Neural cell (in vitro differentiated cells): ENCODE results near the gene KATNA1.

Experiments used
- CTCF ChIP-seq: fragments of 450-650 bp; IDR thresholded peaks from 2 replicates; pipeline ENCODE4 v1.5.1; 2014; ENCODE audit warnings: antibody characterized with exemption, mild to moderate bottlenecking, moderate library complexity; ENCODE audit not compliant: poor library complexity, severe bottlenecking
- EP300 ChIP-seq: fragments of 450-650 bp; conservative IDR thresholded peaks from 2 replicates; pipeline ENCODE4 v1.6.1; 2014; ENCODE audit warnings: antibody characterized with exemption, mild to moderate bottlenecking, moderate library complexity; ENCODE audit not compliant: poor library complexity, severe bottlenecking
- MXI1 ChIP-seq: fragments of 450-650 bp; conservative IDR thresholded peaks from 2 replicates; pipeline ENCODE4 v1.6.1; 2014; ENCODE audit warnings: antibody characterized with exemption, mild to moderate bottlenecking; ENCODE audit not compliant: poor library complexity, severe bottlenecking
- POLR2AphosphoS5 ChIP-seq: IDR thresholded peaks from 2 replicates; pipeline ENCODE4 v1.6.1; 2012
- TAF1 ChIP-seq: IDR thresholded peaks from 2 replicates; pipeline ENCODE4 v1.6.1; 2012; ENCODE audit warnings: low read depth

DNA sequence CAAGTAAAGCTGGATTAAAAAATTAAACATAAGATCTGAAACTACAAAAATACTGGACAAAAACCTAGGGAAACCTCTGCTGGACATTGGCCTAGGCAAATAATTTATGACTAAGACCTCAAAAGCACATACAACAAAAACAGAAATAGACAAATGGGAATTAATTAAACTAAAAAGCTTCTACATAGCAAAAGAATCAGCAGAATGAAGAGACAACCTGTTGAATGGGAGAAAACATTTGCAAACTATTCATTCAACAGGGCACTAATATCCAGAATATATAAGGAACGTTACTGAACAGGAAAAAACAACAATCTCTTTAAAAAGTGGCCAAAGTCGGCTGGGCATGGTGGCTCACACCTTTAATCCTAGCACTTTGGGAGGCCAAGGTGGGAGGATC is 89.1 kb downstream of the KATNA1 start:
- no peak for TF ChIP-seq POLR2AphosphoS5
- TF ChIP-seq CTCF: no peak
- TF ChIP-seq MXI1: no peak
- TF ChIP-seq TAF1: no peak
- TF ChIP-seq EP300: no peak
